Suprapubic skin (tissue), 4 donors: ENCODE results near the gene C9orf85. TPM values are rescaled to one million over a fixed set of nuclear protein-coding genes. Genes with fewer than 3 reads are reported as not detected.

ENCODE experiments used
- DNase-seq, 2 donors: peaks; one replicate each; pipeline ENCODE4 v3.0.0-alpha.2; 2019; ENCODE audit warnings: low spot score in 2 of 2
- H3K27ac ChIP-seq: fragments of 200-600 bp; sonication (generic); one replicate; pipeline ENCODE4 v1.5.1; 2019
- H3K27me3 ChIP-seq: fragments of 200-600 bp; sonication (generic); one replicate; pipeline ENCODE4 v1.5.1; 2019
- H3K36me3 ChIP-seq: fragments of 200-600 bp; sonication (generic); one replicate; pipeline ENCODE4 v1.5.1; 2019
- H3K4me1 ChIP-seq: fragments of 200-600 bp; sonication (generic); one replicate; pipeline ENCODE4 v1.5.1; 2019
- H3K4me3 ChIP-seq: fragments of 200-600 bp; sonication (generic); one replicate; pipeline ENCODE4 v1.5.1; 2019; ENCODE audit warnings: mild to moderate bottlenecking
- H3K9me3 ChIP-seq: fragments of 200-600 bp; sonication (generic); one replicate; pipeline ENCODE4 v1.5.1; 2019
- CTCF ChIP-seq, 2 donors: fragments of 200-600 bp in 1 of 2; fragments of 450-650 bp in 1 of 2; sonication (generic) in 1 of 2; IDR thresholded peaks; one replicate each; pipeline ENCODE4 v1.5.1; 2016 to 2019; ENCODE audit warnings: antibody characterized with exemption in 2 of 2, mild to moderate bottlenecking in 1 of 2, moderate library complexity in 1 of 2
- EP300 ChIP-seq: sonication (generic); formaldehyde crosslinking; IDR thresholded peaks from one replicate; pipeline ENCODE4 v1.6.1; 2017; ENCODE audit warnings: antibody characterized with exemption
- POLR2A ChIP-seq, 2 donors: fragments of 450-650 bp; IDR thresholded peaks; one replicate each; pipeline ENCODE4 v1.6.1; 2017; ENCODE audit warnings: antibody characterized with exemption in 2 of 2, mild to moderate bottlenecking in 2 of 2, moderate library complexity in 2 of 2
- POLR2AphosphoS5 ChIP-seq, 3 donors: sonication (generic); formaldehyde crosslinking; IDR thresholded peaks; one replicate each; pipeline ENCODE4 v1.6.1; 2017; ENCODE audit warnings: antibody characterized with exemption in 3 of 3
- WGBS: methylation state at CpG from one replicate; pipeline ENCODE4 v1.1.5; 2018; 5-methylcytosine and 5-hydroxymethylcytosine counted together
- total RNA-seq, 4 donors: library from RNA; depleted of rRNA; stranded (reverse); fragments of >200 nt; gene quantifications; one replicate each; pipeline ENCODE4 v1.1.0, GENCODE V29; 2016

The C9orf85 gene
- total RNA-seq, 4 donors from 2014 or later, result 13.1 to 18.9 (median 16.4) TPM

GRCh38 chr9:71915495-71915894 is 4.1 kb downstream of the C9orf85 start:
- Histone ChIP-seq H3K27ac (no peak overlapping the region), H3K4me1 (peaks cover 29% of the 10 kb centered on the region), H3K27me3 (no peaks in the 10 kb centered on the region), H3K4me3 (no peak overlapping the region), H3K9me3 (no peaks in the 10 kb centered on the region), H3K36me3 (no peaks in the 10 kb centered on the region)
- no peak for TF ChIP-seq EP300
- no peak for TF ChIP-seq POLR2A (IDR thresholded peaks at IDR 0.05)
- no peak for TF ChIP-seq CTCF (IDR thresholded peaks at IDR 0.05)
- no peak for TF ChIP-seq POLR2AphosphoS5 (IDR thresholded peaks at IDR 0.05)
- no peak for DNase-seq

- TF ChIP-seq POLR2AphosphoS5 (IDR thresholded peaks at IDR 0.05), result no peak
- TF ChIP-seq POLR2A (IDR thresholded peaks at IDR 0.05), result no peak
- no peak for TF ChIP-seq EP300
- TF ChIP-seq CTCF (IDR thresholded peaks at IDR 0.05), result no peak
- Histone ChIP-seq H3K27ac (no peak overlapping the region), H3K4me1 (peaks cover 28% of the 10 kb centered on the region), H3K36me3 (no peaks in the 10 kb centered on the region), H3K4me3 (no peak overlapping the region), H3K9me3 (no peaks in the 10 kb centered on the region), H3K27me3 (no peaks in the 10 kb centered on the region)
- no peak for DNase-seq
Measured at GRCh38 chr9:71916834-71917534, 5.5 kb downstream of the C9orf85 start.

GRCh38 chr9:71918419-71918818 is 7.0 kb downstream of the C9orf85 start:
- Histone ChIP-seq H3K4me1 (peaks cover 13% of the 10 kb centered on the region), H3K27me3 (no peaks in the 10 kb centered on the region), H3K27ac (no peak overlapping the region), H3K9me3 (no peaks in the 10 kb centered on the region), H3K36me3 (no peaks in the 10 kb centered on the region), H3K4me3 (no peak overlapping the region)
- TF ChIP-seq POLR2A (IDR thresholded peaks at IDR 0.05), result no peak
- 84% methylated on average over 5 of the region's 5 CpGs for WGBS
- DNase-seq, result no peak

- H3K27ac ChIP-seq, result no peak overlapping the region
Measured at GRCh38 chr9:71920456-71921189, 9.2 kb downstream of the C9orf85 start.

GRCh38 chr9:71921190-71921814 is 9.9 kb downstream of the C9orf85 start:
- no peak overlapping the region for H3K4me3 ChIP-seq
- no peaks in the 10 kb centered on the region for H3K9me3 ChIP-seq
- no peak overlapping the region for H3K27ac ChIP-seq
- no peaks in the 10 kb centered on the region for H3K36me3 ChIP-seq
- no peak for DNase-seq
- H3K4me1 ChIP-seq, result peaks cover 15% of the 10 kb centered on the region
- TF ChIP-seq POLR2A (IDR thresholded peaks at IDR 0.05), result no peak
- TF ChIP-seq EP300, result no peak
- TF ChIP-seq CTCF (IDR thresholded peaks at IDR 0.05), result no peak
- no peaks in the 10 kb centered on the region for H3K27me3 ChIP-seq

More at GRCh38 chr9:71920456-71921189, 9.2 kb downstream of the C9orf85 start:
- H3K9me3 ChIP-seq, result no peaks in the 10 kb centered on the region
- no peaks in the 10 kb centered on the region for H3K36me3 ChIP-seq
- TF ChIP-seq EP300, result no peak
- no peak for TF ChIP-seq POLR2AphosphoS5 (IDR thresholded peaks at IDR 0.05)
- TF ChIP-seq CTCF (IDR thresholded peaks at IDR 0.05), result no peak
- TF ChIP-seq POLR2A (IDR thresholded peaks at IDR 0.05), result no peak
- H3K4me3 ChIP-seq, result no peak overlapping the region
- H3K27me3 ChIP-seq, result no peaks in the 10 kb centered on the region
- 94% methylated on average over 1 of the region's 1 CpG for WGBS
- peaks cover 14% of the 10 kb centered on the region for H3K4me1 ChIP-seq
- DNase-seq, result no peak
